GM06990 (cell line): Measurements from ENCODE around the gene PDX1.

Experiments
- DNase-seq: peaks from one replicate; pipeline ENCODE4 v3.0.0-alpha.2; 2011; ENCODE audit not compliant: insufficient read length; ENCODE audit errors: extremely low read depth
- H3K27me3 ChIP-seq: replicated peaks from 2 replicates; pipeline ENCODE4 v1.6.0; 2011; ENCODE audit warnings: low read length; ENCODE audit not compliant: control insufficient read depth, insufficient read depth
- H3K36me3 ChIP-seq: 2 replicates; pipeline ENCODE4 v1.5.1; 2011; ENCODE audit warnings: low read length; ENCODE audit not compliant: control insufficient read depth, insufficient read depth
- H3K4me3 ChIP-seq: replicated peaks from 2 replicates; pipeline ENCODE4 v1.5.1; 2011; ENCODE audit warnings: low read depth, mild to moderate bottlenecking, control low read depth, low read length
- TF ChIP-seq, protein P1 (sequence below): IDR thresholded peaks from 2 replicates; pipeline ENCODE4 v1.5.1; 2011; ENCODE audit warnings: low read length, control low read depth, mild to moderate bottlenecking, inconsistent platforms; ENCODE audit not compliant: insufficient read depth, poor library complexity, severe bottlenecking

Gene PDX1

DNA sequence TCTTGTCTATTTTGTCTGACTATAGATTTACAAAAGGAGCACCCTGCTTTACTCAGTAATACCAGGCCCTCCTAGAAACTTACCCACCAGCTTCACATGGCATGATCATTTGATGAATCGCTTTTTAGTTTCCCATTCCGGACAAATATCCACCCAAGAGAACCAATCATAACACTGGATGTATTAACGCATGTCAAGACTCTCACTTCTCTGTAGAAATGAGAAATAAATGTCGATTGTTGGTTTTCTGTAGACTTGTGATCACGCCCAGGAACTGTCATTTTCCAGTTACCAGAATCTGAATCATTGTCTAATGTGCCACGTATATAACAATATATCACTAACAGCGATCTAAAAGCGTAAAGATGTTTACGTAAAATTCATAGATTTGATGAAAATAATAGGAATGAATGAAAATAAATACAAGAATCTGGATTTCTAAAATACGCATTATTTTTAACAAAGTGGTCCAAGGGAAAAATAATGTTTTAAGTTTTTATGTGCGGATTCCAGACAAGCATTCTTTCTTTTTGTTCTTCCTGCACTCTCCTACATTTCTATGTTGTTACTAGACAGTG lies 35.3 kb downstream of the PDX1 start:
- TF ChIP-seq, protein P1, sequence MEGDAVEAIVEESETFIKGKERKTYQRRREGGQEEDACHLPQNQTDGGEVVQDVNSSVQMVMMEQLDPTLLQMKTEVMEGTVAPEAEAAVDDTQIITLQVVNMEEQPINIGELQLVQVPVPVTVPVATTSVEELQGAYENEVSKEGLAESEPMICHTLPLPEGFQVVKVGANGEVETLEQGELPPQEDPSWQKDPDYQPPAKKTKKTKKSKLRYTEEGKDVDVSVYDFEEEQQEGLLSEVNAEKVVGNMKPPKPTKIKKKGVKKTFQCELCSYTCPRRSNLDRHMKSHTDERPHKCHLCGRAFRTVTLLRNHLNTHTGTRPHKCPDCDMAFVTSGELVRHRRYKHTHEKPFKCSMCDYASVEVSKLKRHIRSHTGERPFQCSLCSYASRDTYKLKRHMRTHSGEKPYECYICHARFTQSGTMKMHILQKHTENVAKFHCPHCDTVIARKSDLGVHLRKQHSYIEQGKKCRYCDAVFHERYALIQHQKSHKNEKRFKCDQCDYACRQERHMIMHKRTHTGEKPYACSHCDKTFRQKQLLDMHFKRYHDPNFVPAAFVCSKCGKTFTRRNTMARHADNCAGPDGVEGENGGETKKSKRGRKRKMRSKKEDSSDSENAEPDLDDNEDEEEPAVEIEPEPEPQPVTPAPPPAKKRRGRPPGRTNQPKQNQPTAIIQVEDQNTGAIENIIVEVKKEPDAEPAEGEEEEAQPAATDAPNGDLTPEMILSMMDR: no peak
- Histone ChIP-seq H3K36me3 (no peaks in the 10 kb centered on the region), H3K27me3 (no peaks in the 10 kb centered on the region; the same call in 1 of the 2 replicates), H3K4me3 (no peak overlapping the region)
- no peak for DNase-seq

DNA sequence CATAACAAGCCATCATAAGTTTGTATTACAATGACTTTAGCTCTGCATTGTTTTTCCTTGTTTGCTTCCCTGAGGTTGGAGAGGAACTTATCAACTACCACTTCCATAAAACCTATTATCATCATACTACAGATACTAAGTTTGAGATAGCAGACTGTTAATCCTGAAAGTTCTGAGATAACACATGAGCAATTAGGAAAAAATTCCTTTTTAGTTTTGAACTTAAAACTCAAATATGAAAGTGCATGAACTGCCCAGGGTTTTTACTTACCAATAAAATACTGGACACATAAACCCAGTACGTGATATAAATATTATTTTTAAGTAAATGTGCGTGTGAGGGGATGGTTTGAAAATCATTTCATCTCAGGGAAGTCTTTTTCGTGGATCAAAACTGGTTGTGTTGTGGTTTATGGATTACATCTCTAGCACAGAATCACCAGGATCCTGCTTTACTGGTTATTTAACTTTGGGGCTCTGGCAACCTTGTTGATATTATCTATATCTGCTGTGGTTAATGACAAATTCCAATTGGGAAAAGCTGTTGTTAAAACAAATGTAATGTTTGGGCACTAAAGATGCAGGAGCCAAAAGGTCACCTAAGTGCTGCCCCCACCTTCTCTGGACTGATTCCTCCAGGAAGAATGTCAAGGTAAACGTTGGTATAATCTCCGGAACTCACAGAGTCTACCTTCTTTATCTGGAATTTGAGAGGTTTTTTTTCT lies 36.9 kb downstream of the PDX1 start:
- Histone ChIP-seq H3K27me3 (no peaks in the 10 kb centered on the region; the same call in 1 of the 2 replicates), H3K4me3 (no peak overlapping the region), H3K36me3 (no peaks in the 10 kb centered on the region)
- no peak for DNase-seq
- TF ChIP-seq, protein P1: no peak

DNA sequence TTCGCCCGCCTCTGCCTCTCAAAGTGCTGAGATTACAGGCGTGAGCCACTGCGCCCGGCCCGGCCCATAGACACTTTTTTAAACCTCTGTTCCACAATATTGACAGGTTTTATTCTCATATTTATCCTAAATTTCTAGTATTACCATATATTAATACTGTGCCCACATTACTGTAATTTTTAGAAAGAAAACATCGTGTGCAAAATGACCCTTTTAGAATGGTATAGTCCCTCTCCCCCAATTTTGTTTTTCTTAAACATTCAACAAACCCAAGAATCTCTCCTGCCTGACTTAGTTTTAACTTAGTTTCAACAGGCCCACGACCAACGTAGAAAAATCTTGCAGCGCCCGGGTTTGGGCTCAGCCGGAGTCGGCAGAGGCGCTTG lies 40.2 kb downstream of the PDX1 start:
- Histone ChIP-seq H3K4me3 (no peak overlapping the region), H3K36me3 (no peaks in the 10 kb centered on the region), H3K27me3 (no peaks in the 10 kb centered on the region; the same call in 1 of the 2 replicates)
- TF ChIP-seq, protein P1: no peak
- DNase-seq: no peak

DNA sequence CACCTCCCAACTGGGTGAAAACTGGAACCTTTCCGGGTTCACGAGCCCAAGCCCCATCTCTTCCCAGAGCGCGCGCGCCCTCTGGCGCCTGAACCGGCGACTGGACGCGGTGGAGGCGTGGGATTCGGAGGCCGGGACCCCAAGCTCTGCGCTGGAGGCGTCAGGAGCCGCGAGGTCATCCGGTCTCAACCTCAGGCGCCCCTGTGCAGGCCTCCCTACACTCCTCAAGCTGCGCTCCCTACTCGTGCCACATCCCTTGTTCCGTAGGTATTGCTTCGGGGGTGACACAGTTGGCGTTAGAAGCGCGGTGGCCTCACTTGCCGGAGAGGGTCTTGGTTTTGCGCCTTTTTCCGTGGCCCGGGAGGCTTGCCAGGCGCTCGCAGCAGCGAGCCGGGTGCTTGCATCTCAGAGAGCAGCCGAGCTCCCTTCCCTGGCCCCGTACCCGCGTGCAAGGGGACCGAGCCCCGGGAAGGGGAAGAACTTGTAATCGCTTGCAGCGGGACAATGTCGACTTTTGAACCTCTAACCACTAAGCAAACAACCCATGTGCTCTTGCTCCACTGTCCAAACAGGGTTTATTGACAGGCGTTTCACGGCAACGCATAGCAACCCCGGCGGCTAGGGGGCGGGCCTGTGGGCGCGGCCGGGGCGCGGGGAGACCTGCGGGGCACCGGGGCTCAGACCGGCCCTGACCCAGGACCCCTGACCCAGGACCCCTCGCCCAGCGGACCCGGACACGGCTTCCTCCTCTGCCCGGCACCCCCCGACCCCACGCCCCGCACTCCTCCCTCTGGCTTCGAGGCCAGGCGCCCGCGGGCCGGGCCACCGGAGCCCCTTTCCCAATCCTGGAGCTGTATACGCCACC lies 40.8 kb downstream of the PDX1 start:
- peak; percentile 47 for DNase-seq
- Histone ChIP-seq H3K4me3 (no peak overlapping the region; the same call in 1 of the 2 replicates), H3K27me3 (peaks cover 2% of the 10 kb centered on the region; the same call in 1 of the 2 replicates), H3K36me3 (no peaks in the 10 kb centered on the region)
- TF ChIP-seq, protein P1: peak; percentile 42

DNA sequence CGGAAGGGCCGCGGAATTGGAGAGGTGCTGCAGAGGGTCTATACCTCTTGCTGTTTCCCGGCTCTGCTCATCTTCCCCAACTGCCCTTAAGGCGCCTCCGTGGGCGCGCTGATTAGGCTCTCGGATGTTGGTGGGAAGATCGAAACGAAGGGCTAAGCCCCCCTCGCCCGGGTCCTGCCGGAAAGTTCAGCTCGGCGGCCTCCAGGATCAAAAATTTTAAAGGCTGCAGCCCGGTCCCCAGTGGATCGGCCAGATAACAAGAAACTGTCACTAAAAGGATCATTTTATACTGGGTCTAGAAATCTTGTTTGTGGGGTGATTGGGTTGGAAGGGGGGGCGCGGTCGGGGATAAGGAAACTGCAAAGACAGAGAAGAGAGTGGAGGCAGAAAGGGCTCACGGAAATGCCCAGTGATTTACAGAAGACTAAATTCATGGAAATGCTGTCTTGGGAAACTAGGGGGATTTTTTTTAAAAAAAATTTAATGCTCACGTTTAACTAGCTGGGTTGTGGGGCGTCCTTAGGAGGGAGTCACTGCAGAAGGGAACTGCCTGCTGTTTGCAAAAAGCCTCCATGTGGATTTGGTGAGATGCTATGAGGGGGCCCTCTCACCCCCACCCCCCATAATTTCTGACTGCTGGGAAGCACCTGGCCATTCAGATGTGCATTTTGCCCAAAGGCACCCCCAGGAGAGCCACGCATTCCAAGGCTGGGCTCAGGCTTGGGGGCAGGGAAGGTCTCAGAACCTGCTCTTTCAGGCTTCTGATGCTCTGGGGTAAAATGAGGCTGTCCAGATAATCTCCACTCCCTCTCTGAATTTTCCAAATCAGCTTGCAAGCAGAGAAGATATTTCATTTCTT lies 41.7 kb downstream of the PDX1 start:
- Histone ChIP-seq H3K4me3 (no peak overlapping the region), H3K27me3 (peaks cover 2% of the 10 kb centered on the region; the same call in 1 of the 2 replicates), H3K36me3 (no peaks in the 10 kb centered on the region)
- TF ChIP-seq, protein P1: no peak
- DNase-seq: no peak
